NK-92 (cell line): ENCODE results near the gene C19orf38.

Source experiments
- DNase-seq: peaks from one replicate; lab custom pipeline; 2025; ENCODE audit not compliant: unreplicated experiment; lab: John Stamatoyannopoulos, UW

Gene C19orf38

DNA sequence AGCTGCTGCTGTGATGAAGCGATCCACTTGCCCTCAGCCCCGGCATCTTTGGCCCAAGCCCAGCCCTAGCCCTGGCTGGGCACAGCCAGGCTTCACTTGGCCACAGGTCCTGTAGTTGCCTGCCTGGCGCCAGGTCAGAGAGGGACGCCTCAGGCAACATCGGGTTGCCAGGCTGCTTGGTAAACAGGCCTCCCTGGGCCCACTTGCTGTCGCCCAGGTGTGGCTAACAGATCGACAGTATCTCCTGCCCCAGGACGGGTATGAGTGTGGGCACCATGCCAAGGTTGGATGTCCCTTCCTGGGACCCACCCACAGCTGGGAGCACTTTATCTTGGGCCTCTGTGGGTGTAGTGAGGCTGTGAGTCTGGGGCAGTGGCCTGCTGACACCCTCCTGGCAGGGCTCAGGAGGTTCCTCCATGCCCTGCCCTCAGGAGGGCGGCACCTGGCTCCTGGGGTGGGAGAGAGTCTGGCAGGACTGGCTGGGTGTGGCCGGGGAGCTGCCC, 51.0 kb downstream of the C19orf38 start:
- DNase-seq, result no peak

DNA sequence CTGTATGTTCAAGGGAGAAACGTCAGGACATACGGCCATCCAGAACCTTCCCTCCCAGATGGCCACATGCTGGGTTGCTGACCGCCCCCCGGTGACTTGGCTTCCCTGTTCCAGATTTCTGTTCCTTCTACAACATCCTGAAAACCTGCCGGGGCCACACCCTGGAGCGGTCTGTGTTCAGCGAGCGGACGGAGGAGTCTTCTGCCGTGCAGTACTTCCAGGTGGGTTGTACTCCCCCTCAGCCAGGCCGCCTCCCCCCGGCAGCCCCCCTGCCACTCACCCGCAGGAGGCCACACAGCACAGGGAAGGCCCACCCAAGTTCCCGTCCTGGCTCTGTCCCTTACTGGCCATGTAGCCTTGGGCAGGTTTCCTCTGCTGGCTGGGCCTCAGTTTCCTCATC, 59.7 kb downstream of the C19orf38 start:
- no peak for DNase-seq

DNA sequence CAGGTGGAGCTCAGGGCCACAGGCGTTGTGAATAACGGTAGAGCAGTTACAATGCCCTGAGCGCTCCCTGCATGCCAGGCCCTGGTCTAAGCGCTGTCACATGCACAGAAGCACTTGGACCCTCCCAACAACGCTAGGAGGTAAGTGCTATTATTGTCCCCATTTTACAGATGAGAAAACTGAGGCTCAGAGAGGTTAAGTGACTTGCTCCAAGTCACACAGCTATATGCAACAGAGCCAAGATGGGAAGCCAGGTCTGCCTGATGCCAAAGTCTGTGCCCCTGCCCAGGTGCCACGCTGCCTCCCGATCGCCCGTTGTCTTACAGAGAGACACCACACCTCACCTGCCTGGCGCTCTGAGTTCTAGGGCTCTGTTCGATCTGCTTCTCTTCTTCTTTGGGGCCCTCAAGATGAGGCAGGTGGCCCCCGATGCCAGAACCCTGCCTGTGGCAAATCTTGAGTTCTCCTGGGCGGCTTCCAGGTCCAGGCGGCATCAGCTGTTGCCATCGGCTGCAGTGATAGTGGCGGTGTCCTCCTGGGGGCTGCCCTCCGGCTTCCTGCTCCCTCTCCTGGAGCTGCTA, 60.3 kb downstream of the C19orf38 start:
- DNase-seq, result no peak

DNA sequence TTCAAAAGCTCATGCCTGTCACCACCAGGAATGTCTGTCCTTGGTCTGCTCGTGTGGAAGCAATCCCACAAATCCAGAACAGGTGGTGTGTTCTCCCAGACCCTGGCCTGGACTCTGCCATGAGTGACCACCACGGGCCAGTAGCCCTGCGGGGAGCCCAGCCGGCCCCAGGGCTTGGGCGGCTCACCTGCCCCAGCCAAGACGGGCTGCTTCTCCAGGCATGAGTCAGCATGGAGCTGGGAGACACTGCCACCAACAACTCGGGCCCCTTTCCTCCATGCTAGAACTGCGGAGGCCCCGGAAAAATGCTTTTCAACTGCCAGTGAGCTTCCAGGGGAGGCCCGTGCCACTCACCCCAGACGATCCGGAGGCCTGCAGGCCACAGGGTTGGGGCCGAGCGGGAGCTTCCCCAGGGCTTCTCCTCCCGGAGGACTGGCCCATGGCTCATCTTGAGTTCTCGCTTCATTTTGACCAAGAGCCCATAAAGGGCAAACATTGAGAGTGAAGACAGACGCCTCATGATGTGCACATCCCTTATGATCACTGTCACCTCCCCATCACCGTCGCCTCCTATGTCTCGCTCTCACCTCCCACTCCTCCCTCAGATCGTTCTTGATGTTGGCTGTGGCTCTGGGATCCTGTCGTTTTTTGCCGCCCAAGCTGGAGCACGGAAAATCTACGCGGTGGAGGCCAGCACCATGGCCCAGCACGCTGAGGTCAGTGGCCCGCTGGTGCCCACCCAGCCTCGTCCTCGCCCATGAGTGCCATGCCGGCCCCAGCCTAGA, 63.6 kb downstream of the C19orf38 start:
- DNase-seq, result no peak

DNA sequence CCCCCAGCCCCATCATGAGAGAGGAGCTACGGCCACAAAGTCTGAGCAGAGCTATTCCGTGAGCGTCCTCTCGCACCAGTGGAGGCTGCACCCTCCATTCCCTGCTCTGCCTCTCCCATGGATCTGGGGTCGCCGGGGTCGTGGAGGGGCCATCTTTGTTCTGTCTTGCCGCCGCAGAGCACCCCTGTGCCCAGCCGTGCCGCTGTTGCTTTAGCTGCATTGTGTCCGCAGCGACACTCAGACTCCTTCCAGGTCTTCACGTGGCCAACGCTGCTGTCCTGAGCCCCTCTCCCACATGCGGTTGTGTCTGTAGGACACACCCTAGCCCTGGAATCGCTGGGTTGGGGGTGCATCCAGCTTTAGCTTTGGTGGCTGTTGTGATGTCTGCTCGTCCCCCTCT, 64.4 kb downstream of the C19orf38 start:
- no peak for DNase-seq

DNA sequence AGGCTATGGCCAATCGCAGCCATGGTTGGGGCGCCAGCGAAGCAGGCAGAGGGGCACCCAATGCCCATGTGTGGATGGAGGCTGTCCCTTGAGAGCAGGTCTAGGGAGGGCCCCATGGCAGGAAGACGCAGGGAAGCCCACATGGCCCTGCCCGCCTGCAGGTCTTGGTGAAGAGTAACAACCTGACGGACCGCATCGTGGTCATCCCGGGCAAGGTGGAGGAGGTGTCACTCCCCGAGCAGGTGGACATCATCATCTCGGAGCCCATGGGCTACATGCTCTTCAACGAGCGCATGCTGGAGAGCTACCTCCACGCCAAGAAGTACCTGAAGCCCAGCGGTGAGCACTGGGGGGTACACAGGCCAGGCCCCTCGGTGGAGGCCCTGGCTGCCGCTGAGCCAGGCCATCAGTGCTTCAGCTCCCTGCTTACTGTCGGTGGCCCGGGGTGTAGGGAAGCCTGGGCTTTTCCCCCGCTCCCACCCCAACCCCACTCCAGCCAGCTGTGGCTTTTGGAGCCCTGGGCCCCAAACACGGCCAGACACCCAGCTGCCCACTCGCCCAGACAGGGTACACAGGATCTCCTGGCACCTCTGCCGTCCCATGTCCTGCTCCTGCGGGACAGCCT, 65.6 kb downstream of the C19orf38 start:
- no peak for DNase-seq

DNA sequence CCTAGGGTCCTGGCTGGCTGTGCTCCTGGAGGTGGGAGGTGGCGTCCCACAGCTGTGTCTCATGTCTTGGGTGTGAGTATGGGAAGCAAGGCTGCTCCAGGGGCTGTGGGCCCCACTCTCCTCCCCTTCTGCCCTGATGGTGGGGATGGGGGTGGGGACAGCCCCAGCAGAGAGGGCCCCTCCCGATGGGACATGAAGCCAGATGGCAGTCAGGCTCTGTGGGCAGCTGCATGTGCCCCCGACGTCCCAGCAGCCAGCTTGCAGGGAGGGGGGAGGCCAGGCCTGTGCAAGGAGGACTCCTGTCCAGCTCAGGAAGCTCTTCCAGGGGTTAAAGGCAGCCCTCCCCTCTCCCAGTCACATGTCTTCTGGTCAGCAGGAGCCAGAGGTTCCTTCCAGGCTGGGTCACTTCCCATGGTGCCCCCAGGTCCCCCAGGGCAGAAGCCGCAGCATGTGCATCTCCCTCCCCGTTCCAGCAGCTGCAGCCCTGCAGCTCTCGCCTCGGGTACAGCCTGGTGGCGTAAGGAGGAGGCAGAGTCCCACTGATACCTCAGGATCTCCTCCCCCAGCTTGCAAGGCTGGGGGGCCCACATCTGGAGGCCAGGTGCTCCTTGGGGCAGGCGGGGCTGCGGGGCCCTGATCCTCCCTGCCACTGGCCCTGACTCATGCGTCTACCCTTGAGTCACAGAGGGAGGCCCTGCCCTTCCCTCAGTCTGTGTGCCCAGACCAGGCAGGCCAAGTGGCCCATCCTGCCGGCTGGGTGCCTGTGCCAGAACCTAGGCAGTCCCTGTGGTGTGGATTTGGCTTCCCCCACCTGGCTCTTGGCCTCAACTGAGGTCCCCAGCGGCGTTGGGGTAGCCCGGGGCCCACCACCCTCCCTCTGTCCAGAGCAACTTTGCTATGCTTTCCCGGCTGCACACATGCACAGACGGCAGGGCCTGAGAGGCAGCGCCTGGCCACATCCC, 67.2 kb downstream of the C19orf38 start:
- DNase-seq, result no peak

DNA sequence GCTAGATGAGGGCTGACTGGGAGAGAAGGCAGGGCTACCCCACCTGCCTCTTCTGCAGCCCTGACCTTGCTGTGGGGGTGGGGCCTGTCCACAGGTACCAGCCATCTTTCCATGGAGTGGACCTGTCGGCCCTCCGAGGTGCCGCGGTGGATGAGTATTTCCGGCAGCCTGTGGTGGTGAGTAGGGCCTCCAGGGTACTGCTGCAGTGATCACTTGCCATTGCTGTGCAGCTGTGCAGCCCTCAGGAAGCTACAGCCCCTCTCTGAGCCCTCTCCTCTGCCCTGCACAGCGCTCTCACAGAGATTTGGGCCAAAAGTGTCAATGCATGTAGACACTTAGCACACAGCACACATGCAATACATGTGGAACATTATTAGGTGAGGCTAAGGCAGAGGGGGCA, 68.4 kb downstream of the C19orf38 start:
- DNase-seq, result no peak

DNA sequence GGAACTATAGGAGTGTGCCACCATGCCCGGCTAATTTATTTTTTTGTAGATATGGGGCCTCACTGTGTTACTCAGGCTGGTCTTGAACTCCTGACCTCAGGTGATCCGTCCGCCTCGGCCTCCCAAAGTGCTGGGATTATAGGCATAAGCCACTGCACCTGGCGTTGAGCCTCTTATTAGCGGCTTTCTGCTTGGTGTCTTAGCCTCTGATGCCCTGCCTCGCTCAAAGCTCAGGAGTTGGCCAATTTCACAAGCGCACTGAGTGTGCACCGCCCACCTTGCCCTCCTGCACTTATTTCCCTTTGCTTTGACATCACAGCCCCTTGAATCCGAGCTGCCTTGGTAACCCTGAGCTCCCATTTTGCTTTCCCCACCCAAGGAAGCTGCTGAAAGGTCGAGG, 70.1 kb downstream of the C19orf38 start:
- no peak for DNase-seq
